Sigmoid colon (tissue), 4 donors: Measurements from ENCODE around the gene ACOD1.

Experiments used
- EP300 ChIP-seq, 4 donors: sonication (generic); formaldehyde crosslinking; IDR thresholded peaks; one replicate each; pipeline ENCODE4 v1.6.1; 2017; ENCODE audit warnings: antibody characterized with exemption in 4 of 4
- POLR2A ChIP-seq, 2 donors: fragments of 450-650 bp; IDR thresholded peaks; one replicate each; pipeline ENCODE4 v1.6.1; 2016; ENCODE audit warnings: antibody characterized with exemption in 2 of 2, mild to moderate bottlenecking in 2 of 2, moderate library complexity in 2 of 2
- POLR2AphosphoS5 ChIP-seq, 4 donors: sonication (generic); formaldehyde crosslinking; IDR thresholded peaks; one replicate each; pipeline ENCODE4 v1.6.1; 2017; ENCODE audit warnings: antibody characterized with exemption in 4 of 4
- TF ChIP-seq, protein P1 (sequence below), 4 experiments: fragments of 450-650 bp in 3 of 4; fragments of 200-600 bp in 1 of 4; IDR thresholded peaks; one replicate each; pipeline ENCODE4 v1.5.1; 2016 to 2019; ENCODE audit warnings: antibody characterized with exemption in 4 of 4, mild to moderate bottlenecking in 3 of 4, moderate library complexity in 2 of 4

DNA sequence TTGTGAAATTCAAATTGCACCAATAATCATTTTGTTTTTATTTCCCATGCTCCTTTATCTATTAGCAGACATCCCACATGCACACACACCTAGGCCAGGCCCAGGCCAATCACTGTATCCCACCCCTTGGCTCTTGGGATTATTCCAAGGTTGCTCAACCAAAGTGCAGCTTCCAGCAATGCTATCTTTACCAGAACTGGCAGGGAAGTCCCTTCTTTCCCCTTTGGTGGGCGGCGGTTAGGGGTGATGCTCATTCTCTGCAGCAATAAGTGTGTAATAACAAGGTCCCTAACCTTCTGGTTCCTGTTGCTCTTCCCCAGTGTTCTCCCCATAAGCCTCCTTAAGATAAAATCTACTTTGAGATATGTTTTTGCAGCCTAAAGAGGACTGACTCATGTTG lies 43.8 kb upstream of the ACOD1 start:
- TF ChIP-seq, protein P1, sequence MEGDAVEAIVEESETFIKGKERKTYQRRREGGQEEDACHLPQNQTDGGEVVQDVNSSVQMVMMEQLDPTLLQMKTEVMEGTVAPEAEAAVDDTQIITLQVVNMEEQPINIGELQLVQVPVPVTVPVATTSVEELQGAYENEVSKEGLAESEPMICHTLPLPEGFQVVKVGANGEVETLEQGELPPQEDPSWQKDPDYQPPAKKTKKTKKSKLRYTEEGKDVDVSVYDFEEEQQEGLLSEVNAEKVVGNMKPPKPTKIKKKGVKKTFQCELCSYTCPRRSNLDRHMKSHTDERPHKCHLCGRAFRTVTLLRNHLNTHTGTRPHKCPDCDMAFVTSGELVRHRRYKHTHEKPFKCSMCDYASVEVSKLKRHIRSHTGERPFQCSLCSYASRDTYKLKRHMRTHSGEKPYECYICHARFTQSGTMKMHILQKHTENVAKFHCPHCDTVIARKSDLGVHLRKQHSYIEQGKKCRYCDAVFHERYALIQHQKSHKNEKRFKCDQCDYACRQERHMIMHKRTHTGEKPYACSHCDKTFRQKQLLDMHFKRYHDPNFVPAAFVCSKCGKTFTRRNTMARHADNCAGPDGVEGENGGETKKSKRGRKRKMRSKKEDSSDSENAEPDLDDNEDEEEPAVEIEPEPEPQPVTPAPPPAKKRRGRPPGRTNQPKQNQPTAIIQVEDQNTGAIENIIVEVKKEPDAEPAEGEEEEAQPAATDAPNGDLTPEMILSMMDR (IDR thresholded peaks at IDR 0.05) = no peak
- TF ChIP-seq POLR2AphosphoS5 (IDR thresholded peaks at IDR 0.05) (no peak), POLR2A (IDR thresholded peaks at IDR 0.05) (no peak), EP300 (IDR thresholded peaks at IDR 0.05) (no peak)
